GM13977 (cell line): Measurements from ENCODE around the gene NEK7.
"Not testable (repeated sequence)": the region's sequence is repeated elsewhere in the genome, so short reads cannot be mapped to it uniquely, and the experiment has no call there.

ENCODE experiments used
- DNase-seq: peaks from one replicate; pipeline ENCODE4 v3.0.0; 2012; ENCODE audit warnings: low spot score
- in situ Hi-C: fragments of 300-500 bp; cut with MboI; formaldehyde crosslinking; loops from one replicate; pipeline ENCODE4 v1.12.0; 2022; ENCODE audit warnings: low sequenced_read_pairs, low pct_unique_long_range_greater_than_20kb, mixed read lengths, inconsistent platforms; ENCODE audit not compliant: unreplicated experiment
- TF ChIP-seq, protein P1 (sequence below): IDR thresholded peaks from 2 replicates; pipeline ENCODE4 v1.5.1; 2012; ENCODE audit warnings: mild to moderate bottlenecking, control low read depth; ENCODE audit not compliant: insufficient read depth; ENCODE audit errors: extremely low read depth, missing control alignments

The NEK7 gene

DNA sequence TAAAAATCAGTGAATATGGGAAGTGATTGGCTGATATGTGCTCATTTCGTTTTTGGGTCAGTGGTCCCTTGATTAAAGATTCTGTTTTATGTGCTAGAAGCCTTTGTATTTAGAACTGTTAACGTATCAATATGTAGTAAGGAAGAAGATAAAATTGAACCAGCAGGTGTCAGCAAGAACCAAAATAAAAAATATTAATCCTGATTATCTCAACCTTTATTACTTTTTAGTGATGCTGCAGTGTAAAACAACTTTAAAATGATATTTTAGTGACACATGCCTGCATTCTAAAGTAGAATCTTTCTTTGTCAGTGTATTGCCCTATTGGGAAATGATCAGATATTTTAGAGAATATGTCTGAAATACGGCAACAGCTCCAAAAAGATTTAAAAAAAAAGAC is 49.5 kb downstream of the NEK7 start:
- DNase-seq = no peak
- in situ Hi-C loops = no loop called here
- TF ChIP-seq, protein P1, sequence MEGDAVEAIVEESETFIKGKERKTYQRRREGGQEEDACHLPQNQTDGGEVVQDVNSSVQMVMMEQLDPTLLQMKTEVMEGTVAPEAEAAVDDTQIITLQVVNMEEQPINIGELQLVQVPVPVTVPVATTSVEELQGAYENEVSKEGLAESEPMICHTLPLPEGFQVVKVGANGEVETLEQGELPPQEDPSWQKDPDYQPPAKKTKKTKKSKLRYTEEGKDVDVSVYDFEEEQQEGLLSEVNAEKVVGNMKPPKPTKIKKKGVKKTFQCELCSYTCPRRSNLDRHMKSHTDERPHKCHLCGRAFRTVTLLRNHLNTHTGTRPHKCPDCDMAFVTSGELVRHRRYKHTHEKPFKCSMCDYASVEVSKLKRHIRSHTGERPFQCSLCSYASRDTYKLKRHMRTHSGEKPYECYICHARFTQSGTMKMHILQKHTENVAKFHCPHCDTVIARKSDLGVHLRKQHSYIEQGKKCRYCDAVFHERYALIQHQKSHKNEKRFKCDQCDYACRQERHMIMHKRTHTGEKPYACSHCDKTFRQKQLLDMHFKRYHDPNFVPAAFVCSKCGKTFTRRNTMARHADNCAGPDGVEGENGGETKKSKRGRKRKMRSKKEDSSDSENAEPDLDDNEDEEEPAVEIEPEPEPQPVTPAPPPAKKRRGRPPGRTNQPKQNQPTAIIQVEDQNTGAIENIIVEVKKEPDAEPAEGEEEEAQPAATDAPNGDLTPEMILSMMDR = peak; percentile 5

DNA sequence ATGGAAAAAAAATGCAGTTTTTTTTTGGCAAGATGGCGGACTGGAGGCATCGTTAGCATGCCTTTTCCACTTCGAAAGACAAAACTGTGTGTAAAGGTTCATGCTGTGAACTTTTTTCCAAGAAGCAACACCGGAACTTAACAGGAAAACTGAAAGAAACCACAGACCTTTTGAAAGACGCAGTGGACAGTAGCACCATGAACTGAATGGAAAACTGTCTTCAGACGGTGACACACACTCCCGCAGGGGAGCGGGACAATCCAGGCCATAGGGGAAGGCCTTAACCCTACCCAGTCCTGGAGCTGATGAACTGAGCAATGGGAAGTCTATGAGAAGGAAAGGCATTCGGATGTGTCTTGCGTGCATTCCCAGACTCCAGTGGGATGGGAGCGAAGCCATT is 54.9 kb downstream of the NEK7 start:
- DNase-seq = no peak
- TF ChIP-seq, protein P1 = no peak
- in situ Hi-C loops = no loop called here

DNA sequence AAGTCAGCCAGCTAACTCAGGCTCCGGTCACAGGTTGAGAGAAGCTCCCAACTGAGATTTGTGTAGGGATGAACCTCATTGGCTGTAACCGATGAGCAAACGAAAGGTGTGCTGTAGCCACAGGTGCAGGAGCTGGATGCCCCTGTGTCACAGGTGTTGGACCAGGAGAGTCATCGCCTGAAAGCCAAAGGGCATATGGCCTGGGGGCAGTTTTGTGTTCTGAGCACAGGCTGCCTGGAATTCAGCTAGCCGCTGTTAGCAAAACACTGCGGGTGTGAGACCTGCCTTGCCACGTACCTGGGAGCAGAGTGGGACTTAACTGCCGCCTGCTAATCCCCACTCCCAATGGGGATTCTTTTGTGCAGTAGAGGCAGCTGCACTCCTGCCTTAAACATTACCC is 55.3 kb downstream of the NEK7 start:
- no peak for DNase-seq
- in situ Hi-C loops = no loop called here
- TF ChIP-seq, protein P1 = no peak

DNA sequence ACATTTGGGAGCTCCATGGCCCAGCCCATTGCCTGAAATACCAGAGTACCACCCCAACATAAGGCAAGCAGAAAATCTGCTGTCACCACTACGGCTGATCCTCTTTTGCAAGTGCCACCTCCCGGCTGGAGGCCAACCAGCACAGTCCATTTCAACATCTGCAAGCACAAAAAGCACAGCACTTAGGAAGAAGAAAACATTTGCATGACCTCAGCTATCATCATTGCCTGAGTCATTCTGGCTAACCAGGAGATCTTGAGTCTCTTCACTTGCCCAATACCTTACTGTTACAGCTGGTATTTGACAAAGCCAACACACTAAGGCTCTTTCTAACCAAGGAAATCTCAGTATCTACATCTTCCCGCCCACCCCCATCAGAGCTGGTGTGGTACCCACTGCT is 55.9 kb downstream of the NEK7 start:
- TF ChIP-seq, protein P1 = no peak
- DNase-seq = no peak
- in situ Hi-C loops = no loop called here

DNA sequence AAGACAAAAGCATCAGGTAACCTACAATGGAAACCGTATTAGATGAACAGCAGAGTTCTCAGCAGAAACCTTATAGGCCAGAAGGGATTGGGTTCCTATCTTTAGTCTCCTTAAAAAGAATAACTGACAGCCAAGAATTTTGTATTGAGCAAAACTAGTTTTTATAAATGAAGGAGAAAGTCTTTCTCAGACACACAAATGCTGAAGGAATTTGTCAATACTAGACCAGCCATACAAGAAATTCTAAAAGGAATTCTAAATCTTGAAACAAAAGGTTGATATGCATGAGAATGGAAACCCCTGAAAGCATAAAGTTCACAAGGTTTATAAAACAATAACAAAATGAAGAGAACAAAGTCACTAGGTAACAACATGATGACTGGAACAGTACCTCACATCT is 58.1 kb downstream of the NEK7 start:
- TF ChIP-seq, protein P1 = no peak
- DNase-seq = no peak
- in situ Hi-C loops = no loop called here

DNA sequence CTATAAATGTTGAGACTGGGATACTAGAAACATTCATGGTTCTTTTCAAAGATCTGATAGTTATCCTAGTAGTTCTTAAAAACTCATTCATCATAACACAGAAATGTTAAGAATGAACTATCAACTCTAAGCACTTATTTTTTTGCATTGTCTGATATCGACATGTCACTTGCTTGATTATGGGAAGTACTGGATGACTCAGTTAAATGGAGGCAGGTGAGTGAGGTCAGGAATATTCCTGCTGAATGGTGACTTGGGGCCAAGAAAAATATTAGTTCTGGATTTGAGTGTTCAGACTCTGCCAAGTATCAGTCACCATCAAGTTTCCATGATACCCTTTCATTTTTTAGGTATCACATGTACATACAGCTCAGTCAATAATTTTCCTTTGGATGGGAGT is 63.6 kb downstream of the NEK7 start:
- in situ Hi-C loops = no loop called here
- TF ChIP-seq, protein P1 = no peak
- no peak for DNase-seq

DNA sequence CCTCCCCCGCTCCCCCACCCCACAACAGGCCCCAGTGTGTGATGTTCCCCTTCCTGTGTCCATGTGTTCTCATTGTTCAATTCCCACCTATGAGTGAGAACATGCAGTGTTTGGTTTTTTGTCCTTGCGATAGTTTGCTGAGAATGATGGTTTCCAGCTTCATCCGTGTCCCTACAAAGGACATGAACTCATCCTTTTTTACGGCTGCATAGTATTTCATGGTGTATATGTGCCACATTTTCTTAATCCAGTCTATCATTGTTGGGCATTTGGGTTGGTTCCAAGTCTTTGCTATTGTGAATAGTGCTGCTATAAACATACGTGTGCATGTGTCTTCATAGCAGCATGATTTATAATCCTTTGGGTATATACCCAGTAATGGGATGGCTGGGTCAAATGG is 70.2 kb downstream of the NEK7 start:
- in situ Hi-C loops, DNase-seq: not testable (repeated sequence)

DNA sequence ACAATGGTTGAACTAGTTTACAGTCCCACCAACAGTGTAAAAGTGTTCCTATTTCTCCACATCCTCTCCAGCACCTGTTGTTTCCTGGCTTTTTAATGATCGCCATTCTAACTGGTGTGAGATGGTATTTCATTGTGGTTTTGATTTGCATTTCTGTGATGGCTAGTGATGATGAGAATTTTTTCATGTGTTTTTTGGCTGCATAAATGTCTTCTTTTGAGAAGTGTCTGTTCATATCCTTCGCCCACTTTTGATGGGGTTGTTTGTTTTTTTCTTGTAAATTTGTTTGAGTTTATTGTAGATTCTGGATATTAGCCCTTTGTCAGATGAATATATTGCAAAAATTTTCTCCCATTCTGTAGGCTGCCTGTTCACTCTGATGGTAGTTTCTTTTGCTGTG is 70.7 kb downstream of the NEK7 start:
- in situ Hi-C loops = not testable (repeated sequence)

More for the DNA sequence above, 70.7 kb downstream of the NEK7 start:
- not testable (repeated sequence) for DNase-seq
